ENCODE results near the gene HEXB. TPM values are rescaled to one million over a fixed set of nuclear protein-coding genes. Genes with fewer than 3 reads are reported as not detected.
"Not testable (repeated sequence)": the region's sequence is repeated elsewhere in the genome, so short reads cannot be mapped to it uniquely, and the experiment has no call there.

HEXB gene
- total and polyA plus RNA-seq, 7 experiments from 2014 or later = 37.7 to 95.8 (median 72.0) TPM

DNA sequence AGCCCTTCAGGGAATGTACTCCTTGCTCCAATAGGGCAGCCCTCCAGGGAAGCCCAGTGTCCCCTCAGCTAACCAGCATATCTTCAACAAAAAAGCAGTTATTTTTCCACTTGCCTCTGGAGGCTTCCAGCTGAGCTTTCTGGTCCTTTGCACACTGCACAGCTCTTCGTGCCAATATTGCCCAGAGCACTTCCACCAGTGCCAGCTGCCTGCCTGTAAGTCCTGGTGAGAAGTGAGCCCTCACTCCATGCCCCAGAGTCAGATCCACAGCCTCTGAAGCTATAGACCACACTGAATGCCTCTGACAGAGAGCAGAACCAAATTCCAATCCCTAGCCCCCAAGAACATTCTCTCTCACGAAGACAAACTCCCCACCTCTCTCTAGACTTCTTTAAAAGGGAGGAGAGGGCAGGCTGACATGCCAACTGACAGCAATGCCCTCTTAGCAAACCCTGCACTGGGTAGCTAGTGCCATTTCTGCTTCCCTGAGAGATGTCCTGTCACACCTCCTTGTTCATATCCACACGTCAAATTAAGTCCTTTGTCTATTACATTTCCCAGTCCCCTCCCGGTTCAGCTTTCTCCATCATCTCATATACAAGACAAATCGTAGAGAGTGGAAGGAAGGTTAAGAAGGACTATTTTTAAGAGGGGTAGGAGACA, 12.7 kb upstream of the HEXB start:
- Mint-ChIP-seq H3K27me3 (peaks cover 9 to 32% (median 15%) of the 10 kb centered on the region in 5 donors), H3K36me3 (peaks cover 0 to 7% (median 0%) of the 10 kb centered on the region in 5 donors), H3K4me3 (no peak overlapping the region), H3K4me1 (peaks cover 0 to 2% (median 0%) of the 10 kb centered on the region in 7 donors), H3K9me3 (peaks cover 0 to 9% (median 0%) of the 10 kb centered on the region in 11 donors), H3K27ac (no peak overlapping the region)
- Histone ChIP-seq H3K4me1 (ENCODE audit: control insufficient read depth in 2 of 2, insufficient read depth in 2 of 2, low read length in 2 of 2) (no peaks in the 10 kb centered on the region), H3K27me3 (ENCODE audit: control insufficient read depth in 2 of 2, insufficient read depth in 2 of 2, low read length in 2 of 2) (no peaks in the 10 kb centered on the region), H3K4me3 (ENCODE audit: low read length) (no peak overlapping the region), H3K9me3 (ENCODE audit: control insufficient read depth in 2 of 3, low read length in 3 of 3) (no peaks in the 10 kb centered on the region), H3K27ac (ENCODE audit: low read depth, low read length) (no peak overlapping the region), H3K36me3 (ENCODE audit: control insufficient read depth in 2 of 3, insufficient read depth in 3 of 3, low read length in 3 of 3) (no peaks in the 10 kb centered on the region)
- ATAC-seq = no peak
- POLR2A ChIA-PET = no interaction called here
- CTCF ChIA-PET = no interaction called here
- intact Hi-C loops (cut with micrococcal nuclease) = loop anchor here (2.0 to 5.0 kb wide), 3 partner anchors 230 to 1584 kb away; no protein-coding TSS in a partner anchor
- no peak for DNase-seq

DNA sequence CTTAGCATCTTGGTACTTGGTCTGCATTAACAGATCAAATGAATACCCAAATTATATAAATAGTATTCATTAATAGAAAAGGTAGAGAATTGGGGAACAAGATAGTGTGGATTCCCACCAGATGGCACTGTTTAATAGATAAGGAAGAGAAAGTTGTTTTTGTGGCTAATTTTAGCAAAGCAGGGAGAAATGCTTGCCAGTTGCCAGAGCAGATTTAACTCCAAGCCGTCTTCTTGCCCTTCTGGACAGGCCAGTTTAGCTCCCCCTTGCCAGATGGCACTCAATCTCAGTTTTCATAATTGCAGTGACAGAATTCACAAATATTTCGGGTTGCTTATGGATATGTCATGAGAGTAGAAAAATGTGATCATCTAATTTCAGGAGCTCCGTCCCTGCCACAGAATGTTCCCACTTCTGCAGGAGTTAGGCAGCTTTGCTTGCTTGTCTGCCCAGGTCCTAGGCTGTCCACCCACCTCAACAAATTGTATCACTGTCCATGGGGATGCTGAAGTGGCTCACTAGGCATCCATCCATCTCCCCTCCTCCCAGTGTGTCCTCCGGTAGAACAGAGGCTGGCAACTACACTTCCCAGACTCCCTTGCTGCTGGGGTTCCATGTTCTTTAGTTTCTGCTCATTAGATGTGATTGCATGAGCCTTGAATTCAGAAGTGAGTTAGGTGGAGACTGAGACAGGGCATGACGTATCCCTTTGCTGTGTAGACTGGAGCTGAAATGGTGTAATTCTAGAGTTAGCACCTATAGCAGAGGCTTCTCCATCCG, 11.8 kb upstream of the HEXB start:
- Histone ChIP-seq H3K4me3 (ENCODE audit: low read length) (no peak overlapping the region), H3K36me3 (ENCODE audit: control insufficient read depth in 2 of 3, insufficient read depth in 3 of 3, low read length in 3 of 3) (no peaks in the 10 kb centered on the region), H3K4me1 (ENCODE audit: control insufficient read depth in 2 of 2, insufficient read depth in 2 of 2, low read length in 2 of 2) (no peaks in the 10 kb centered on the region), H3K27ac (ENCODE audit: low read depth, low read length) (no peak overlapping the region), H3K9me3 (ENCODE audit: control insufficient read depth in 2 of 3, low read length in 3 of 3) (no peaks in the 10 kb centered on the region), H3K27me3 (ENCODE audit: control insufficient read depth in 2 of 2, insufficient read depth in 2 of 2, low read length in 2 of 2) (no peaks in the 10 kb centered on the region)
- Mint-ChIP-seq H3K36me3 (peaks cover 0 to 7% (median 0%) of the 10 kb centered on the region in 5 donors), H3K27me3 (peaks cover 9 to 31% (median 15%) of the 10 kb centered on the region in 5 donors), H3K27ac (no peak overlapping the region), H3K9me3 (peaks cover 0 to 9% (median 0%) of the 10 kb centered on the region in 11 donors), H3K4me3 (no peak overlapping the region), H3K4me1 (peaks cover 0 to 2% (median 0%) of the 10 kb centered on the region in 7 donors)
- intact Hi-C loops (cut with micrococcal nuclease) = loop anchor here (1.0 to 5.0 kb wide), 5 partner anchors 229 to 1584 kb away; no protein-coding TSS in a partner anchor
- POLR2A ChIA-PET = no interaction called here
- ATAC-seq = no peak
- CTCF ChIA-PET = interaction anchor here (0.9 kb wide), 1 partner anchor 67 kb away, joined by 3 read pairs; no protein-coding TSS in a partner anchor
- DNase-seq = peak in 5 of 9 donors; percentile 8 to 30 (median 21)

DNA sequence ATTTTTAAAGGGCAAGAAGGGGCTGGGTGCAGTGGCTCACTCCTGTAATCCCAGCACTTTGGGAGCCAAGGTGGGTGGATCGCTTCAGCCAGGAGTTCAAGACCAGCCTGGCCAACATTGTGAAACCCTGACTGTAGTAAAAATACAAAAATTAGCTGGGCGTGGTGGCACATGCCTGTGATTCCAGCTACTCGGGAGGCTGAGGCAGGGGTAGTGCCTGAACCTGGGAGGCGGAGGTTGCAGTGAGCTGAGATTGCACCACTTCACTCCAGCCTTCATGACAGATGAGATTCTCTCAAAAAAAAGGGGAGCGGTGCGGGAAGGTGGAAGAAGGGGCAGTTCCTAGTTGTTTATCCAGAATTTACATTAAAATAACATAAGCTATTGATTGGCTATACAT, 8.6 kb upstream of the HEXB start:
- H3K27ac ChIP-seq (ENCODE audit: low read depth, low read length); H3K4me1 Mint-ChIP-seq; H3K9me3 ChIP-seq (ENCODE audit: control insufficient read depth in 2 of 3, low read length in 3 of 3); DNase-seq; ATAC-seq; H3K36me3 ChIP-seq (ENCODE audit: control insufficient read depth in 2 of 3, insufficient read depth in 3 of 3, low read length in 3 of 3); H3K27ac Mint-ChIP-seq; POLR2A ChIA-PET; H3K4me1 ChIP-seq (ENCODE audit: control insufficient read depth in 2 of 2, insufficient read depth in 2 of 2, low read length in 2 of 2); H3K36me3 Mint-ChIP-seq; H3K4me3 ChIP-seq (ENCODE audit: low read length); CTCF ChIA-PET; H3K9me3 Mint-ChIP-seq; intact Hi-C loops (cut with micrococcal nuclease); H3K27me3 ChIP-seq (ENCODE audit: control insufficient read depth in 2 of 2, insufficient read depth in 2 of 2, low read length in 2 of 2); H3K4me3 Mint-ChIP-seq: not testable (repeated sequence)
- H3K27me3 Mint-ChIP-seq = peaks cover 9 to 42% (median 14%) of the 10 kb centered on the region in 5 donors

GRCh38 chr5:74678123-74678522, 6.9 kb upstream of the HEXB start:
- H3K4me1 Mint-ChIP-seq; H3K27ac Mint-ChIP-seq; H3K9me3 ChIP-seq (ENCODE audit: control insufficient read depth in 2 of 3, low read length in 3 of 3); H3K4me3 Mint-ChIP-seq; CTCF ChIA-PET; ATAC-seq; POLR2A ChIA-PET; H3K36me3 Mint-ChIP-seq; H3K27me3 ChIP-seq (ENCODE audit: control insufficient read depth in 2 of 2, insufficient read depth in 2 of 2, low read length in 2 of 2); H3K9me3 Mint-ChIP-seq; intact Hi-C loops (cut with micrococcal nuclease); H3K36me3 ChIP-seq (ENCODE audit: control insufficient read depth in 2 of 3, insufficient read depth in 3 of 3, low read length in 3 of 3); DNase-seq; H3K4me1 ChIP-seq (ENCODE audit: control insufficient read depth in 2 of 2, insufficient read depth in 2 of 2, low read length in 2 of 2); H3K4me3 ChIP-seq (ENCODE audit: low read length); H3K27ac ChIP-seq (ENCODE audit: low read depth, low read length): not testable (repeated sequence)
- H3K27me3 Mint-ChIP-seq = peaks cover 0 to 47% (median 5%) of the 10 kb centered on the region in 5 donors

GRCh38 chr5:74679300-74679699, 5.7 kb upstream of the HEXB start:
- CTCF ChIA-PET; H3K4me3 Mint-ChIP-seq; H3K9me3 ChIP-seq (ENCODE audit: control insufficient read depth in 2 of 3, low read length in 3 of 3); H3K36me3 Mint-ChIP-seq; H3K36me3 ChIP-seq (ENCODE audit: control insufficient read depth in 2 of 3, insufficient read depth in 3 of 3, low read length in 3 of 3); H3K9me3 Mint-ChIP-seq; H3K27me3 ChIP-seq (ENCODE audit: control insufficient read depth in 2 of 2, insufficient read depth in 2 of 2, low read length in 2 of 2); H3K4me1 ChIP-seq (ENCODE audit: control insufficient read depth in 2 of 2, insufficient read depth in 2 of 2, low read length in 2 of 2); H3K4me1 Mint-ChIP-seq; H3K27ac Mint-ChIP-seq; H3K4me3 ChIP-seq (ENCODE audit: low read length); ATAC-seq; intact Hi-C loops (cut with micrococcal nuclease); POLR2A ChIA-PET; H3K27ac ChIP-seq (ENCODE audit: low read depth, low read length); DNase-seq: not testable (repeated sequence)
- peaks cover 0 to 45% (median 5%) of the 10 kb centered on the region in 5 donors for H3K27me3 Mint-ChIP-seq

GRCh38 chr5:74679966-74680365, 5.1 kb upstream of the HEXB start:
- DNase-seq = no peak
- Histone ChIP-seq H3K4me3 (ENCODE audit: low read length) (no peak overlapping the region), H3K27me3 (ENCODE audit: control insufficient read depth in 2 of 2, insufficient read depth in 2 of 2, low read length in 2 of 2) (no peaks in the 10 kb centered on the region), H3K4me1 (ENCODE audit: control insufficient read depth in 2 of 2, insufficient read depth in 2 of 2, low read length in 2 of 2) (no peaks in the 10 kb centered on the region), H3K36me3 (ENCODE audit: control insufficient read depth in 2 of 3, insufficient read depth in 3 of 3, low read length in 3 of 3) (peaks cover 0 to under 1% (median 0%) of the 10 kb centered on the region in 3 experiments), H3K9me3 (ENCODE audit: control insufficient read depth in 2 of 3, low read length in 3 of 3) (no peaks in the 10 kb centered on the region), H3K27ac (ENCODE audit: low read depth, low read length) (no peak overlapping the region)
- H3K4me1 Mint-ChIP-seq = peaks cover 0 to 6% (median 2%) of the 10 kb centered on the region in 7 donors
- no peak for ATAC-seq
- H3K36me3 Mint-ChIP-seq = no peaks in the 10 kb centered on the region
- intact Hi-C loops (cut with micrococcal nuclease) = loop anchor here in 1 of 2 donors (10.0 kb wide), 2 partner anchors 375 to 555 kb away; partner anchors contain the start of genes ANKRD31 and GCNT4
- H3K27me3 Mint-ChIP-seq = peaks cover 0 to 41% (median 5%) of the 10 kb centered on the region in 5 donors
- ChIA-PET CTCF (no interaction called here), POLR2A (no interaction called here)
- no peak overlapping the region for H3K27ac Mint-ChIP-seq
- H3K4me3 Mint-ChIP-seq = no peak overlapping the region
- no peaks in the 10 kb centered on the region for H3K9me3 Mint-ChIP-seq

Measured in naive thymus-derived CD4-positive, alpha-beta T cell (primary cell).